SH-SY5Y (cell line): Measurements from ENCODE around the gene GALNT15.

Experiments used
- GATA2 ChIP-seq: IDR thresholded peaks from 2 replicates; pipeline ENCODE4 v1.6.1; 2011; ENCODE audit warnings: mild to moderate bottlenecking, low read depth, low read length
- GATA3 ChIP-seq: IDR thresholded peaks from 2 replicates; pipeline ENCODE4 v1.6.1; 2011; ENCODE audit warnings: low read depth, mild to moderate bottlenecking, low read length, moderate library complexity

GRCh38 chr3:16183082-16183481 lies 8.6 kb downstream of the GALNT15 start:
- TF ChIP-seq GATA3 = no peak
- TF ChIP-seq GATA2 = no peak
